Measurements from ENCODE around the gene OR5AU1.
"Not testable (repeated sequence)": the region's sequence is repeated elsewhere in the genome, so short reads cannot be mapped to it uniquely, and the experiment has no call there.

DNA sequence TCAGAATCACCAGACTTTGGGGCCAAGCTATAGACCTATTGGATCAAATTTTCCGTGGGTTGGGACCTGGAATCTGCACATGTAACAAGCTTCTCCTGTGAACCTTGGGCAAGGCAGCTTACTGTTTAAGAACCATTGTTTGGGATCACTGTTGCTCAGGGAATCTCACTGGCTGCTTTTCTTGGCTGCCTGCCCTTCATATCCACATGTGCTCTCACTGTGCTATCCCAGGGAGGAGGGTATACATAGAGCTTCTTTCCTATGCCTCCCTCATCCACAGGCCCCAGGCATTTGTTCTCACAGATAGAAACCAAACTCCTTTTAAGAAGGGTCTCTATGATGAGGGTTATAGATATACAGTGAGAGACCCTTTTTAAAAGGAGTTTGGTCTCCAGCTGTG lies 9.8 kb upstream of the OR5AU1 start:
- TF ChIP-seq, protein P1, sequence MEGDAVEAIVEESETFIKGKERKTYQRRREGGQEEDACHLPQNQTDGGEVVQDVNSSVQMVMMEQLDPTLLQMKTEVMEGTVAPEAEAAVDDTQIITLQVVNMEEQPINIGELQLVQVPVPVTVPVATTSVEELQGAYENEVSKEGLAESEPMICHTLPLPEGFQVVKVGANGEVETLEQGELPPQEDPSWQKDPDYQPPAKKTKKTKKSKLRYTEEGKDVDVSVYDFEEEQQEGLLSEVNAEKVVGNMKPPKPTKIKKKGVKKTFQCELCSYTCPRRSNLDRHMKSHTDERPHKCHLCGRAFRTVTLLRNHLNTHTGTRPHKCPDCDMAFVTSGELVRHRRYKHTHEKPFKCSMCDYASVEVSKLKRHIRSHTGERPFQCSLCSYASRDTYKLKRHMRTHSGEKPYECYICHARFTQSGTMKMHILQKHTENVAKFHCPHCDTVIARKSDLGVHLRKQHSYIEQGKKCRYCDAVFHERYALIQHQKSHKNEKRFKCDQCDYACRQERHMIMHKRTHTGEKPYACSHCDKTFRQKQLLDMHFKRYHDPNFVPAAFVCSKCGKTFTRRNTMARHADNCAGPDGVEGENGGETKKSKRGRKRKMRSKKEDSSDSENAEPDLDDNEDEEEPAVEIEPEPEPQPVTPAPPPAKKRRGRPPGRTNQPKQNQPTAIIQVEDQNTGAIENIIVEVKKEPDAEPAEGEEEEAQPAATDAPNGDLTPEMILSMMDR (conservative IDR thresholded peaks at IDR 0.05): not testable (repeated sequence)
- not testable (repeated sequence) for TF ChIP-seq EZH2 (IDR thresholded peaks at IDR 0.05; ENCODE audit: low read depth)
